ENCODE data around the gene CAPZB.

CAPZB gene

GRCh38 chr1:19475296-19475695, 10.0 kb downstream of the CAPZB start:
- H3K27me3 Mint-ChIP-seq: no peaks in the 10 kb centered on the region
- H3K9me3 Mint-ChIP-seq: no peaks in the 10 kb centered on the region
- H3K27ac Mint-ChIP-seq: peak overlapping the region; percentile 97
- peaks cover 62 to 69% of the 10 kb centered on the region in 2 donors for H3K4me1 Mint-ChIP-seq (ENCODE audit: low read depth in 2 of 2)
- no peak for ATAC-seq (replicated peaks)
- DNase-seq: no peak
- peak overlapping the region; percentile 89 to 95 for H3K4me3 Mint-ChIP-seq
- peaks cover 56% of the 10 kb centered on the region for H3K36me3 Mint-ChIP-seq (ENCODE audit: insufficient read depth)

GRCh38 chr1:19472174-19472573, 13.2 kb downstream of the CAPZB start:
- peak overlapping the region in 1 of 2 donors; percentile 85 for H3K27ac Mint-ChIP-seq
- no peaks in the 10 kb centered on the region for H3K9me3 Mint-ChIP-seq
- H3K4me3 Mint-ChIP-seq: no peak overlapping the region
- peaks cover 61 to 69% of the 10 kb centered on the region in 2 donors for H3K4me1 Mint-ChIP-seq (ENCODE audit: low read depth in 2 of 2)
- ATAC-seq (replicated peaks): no peak
- no peaks in the 10 kb centered on the region for H3K27me3 Mint-ChIP-seq
- no peak for DNase-seq
- H3K36me3 Mint-ChIP-seq (ENCODE audit: insufficient read depth): peaks cover 48% of the 10 kb centered on the region

GRCh38 chr1:19469004-19469403, 16.3 kb downstream of the CAPZB start:
- ATAC-seq (replicated peaks) (no peak), DNase-seq (no peak)
- peak overlapping the region; percentile 80 to 82 for H3K4me3 Mint-ChIP-seq
- H3K27me3 Mint-ChIP-seq: no peaks in the 10 kb centered on the region
- H3K9me3 Mint-ChIP-seq: no peaks in the 10 kb centered on the region
- H3K4me1 Mint-ChIP-seq (ENCODE audit: low read depth in 2 of 2): peaks cover 62 to 69% of the 10 kb centered on the region in 2 donors
- peaks cover 30% of the 10 kb centered on the region for H3K36me3 Mint-ChIP-seq (ENCODE audit: insufficient read depth)
- H3K27ac Mint-ChIP-seq: peak overlapping the region; percentile 91 to 93

- DNase-seq (peak; percentile 46 to 49 (median 47)), ATAC-seq (replicated peaks) (peak; percentile 91)
- Mint-ChIP-seq H3K27me3 (no peaks in the 10 kb centered on the region), H3K4me1 (ENCODE audit: low read depth in 2 of 2) (peaks cover 65 to 72% of the 10 kb centered on the region in 2 donors), H3K36me3 (ENCODE audit: insufficient read depth) (peaks cover 34% of the 10 kb centered on the region), H3K9me3 (no peaks in the 10 kb centered on the region), H3K4me3 (peak overlapping the region; percentile 80 to 82), H3K27ac (peak overlapping the region; percentile 91 to 93)
These were observed 16.9 kb downstream of the CAPZB start for GRCh38 chr1:19468397-19468956.

- Mint-ChIP-seq H3K36me3 (ENCODE audit: insufficient read depth) (peaks cover 32% of the 10 kb centered on the region), H3K4me1 (ENCODE audit: low read depth in 2 of 2) (peaks cover 75 to 82% of the 10 kb centered on the region in 2 donors), H3K4me3 (peak overlapping the region; percentile 80 to 82), H3K27me3 (no peaks in the 10 kb centered on the region), H3K27ac (peak overlapping the region; percentile 91 to 93), H3K9me3 (no peaks in the 10 kb centered on the region)
- ATAC-seq (replicated peaks) (no peak), DNase-seq (no peak)
These were observed 17.8 kb downstream of the CAPZB start for GRCh38 chr1:19467199-19468187.

GRCh38 chr1:19466112-19466561, 19.2 kb downstream of the CAPZB start:
- H3K36me3 Mint-ChIP-seq (ENCODE audit: insufficient read depth): peaks cover 20% of the 10 kb centered on the region

GRCh38 chr1:19465650-19466049, 19.7 kb downstream of the CAPZB start:
- Mint-ChIP-seq H3K36me3 (ENCODE audit: insufficient read depth) (peaks cover 18% of the 10 kb centered on the region), H3K4me1 (ENCODE audit: low read depth in 2 of 2) (peaks cover 71 to 77% of the 10 kb centered on the region in 2 donors), H3K27ac (peak overlapping the region; percentile 91 to 95), H3K27me3 (no peaks in the 10 kb centered on the region), H3K4me3 (peak overlapping the region in 1 of 2 donors; percentile 33), H3K9me3 (no peaks in the 10 kb centered on the region)
- ATAC-seq (replicated peaks): no peak
- DNase-seq: no peak

More at GRCh38 chr1:19466112-19466561, 19.2 kb downstream of the CAPZB start:
- H3K27me3 Mint-ChIP-seq: no peaks in the 10 kb centered on the region
- no peak for ATAC-seq (replicated peaks)
- peaks cover 70 to 77% of the 10 kb centered on the region in 2 donors for H3K4me1 Mint-ChIP-seq (ENCODE audit: low read depth in 2 of 2)
- H3K4me3 Mint-ChIP-seq: peak overlapping the region in 1 of 2 donors; percentile 22
- no peak for DNase-seq
- peak overlapping the region in 1 of 2 donors; percentile 95 for H3K27ac Mint-ChIP-seq
- no peaks in the 10 kb centered on the region for H3K9me3 Mint-ChIP-seq

- DNase-seq: no peak
- Mint-ChIP-seq H3K9me3 (no peaks in the 10 kb centered on the region), H3K36me3 (ENCODE audit: insufficient read depth) (peaks cover 22% of the 10 kb centered on the region), H3K4me1 (ENCODE audit: low read depth in 2 of 2) (peaks cover 73% of the 10 kb centered on the region in 2 donors), H3K4me3 (peak overlapping the region; percentile 33 to 51), H3K27ac (peak overlapping the region; percentile 91 to 95), H3K27me3 (no peaks in the 10 kb centered on the region)
- no peak for ATAC-seq (replicated peaks)
These were observed 20.2 kb downstream of the CAPZB start for GRCh38 chr1:19465123-19465522.

GRCh38 chr1:19464696-19465095, 20.6 kb downstream of the CAPZB start:
- peaks cover 73 to 74% of the 10 kb centered on the region in 2 donors for H3K4me1 Mint-ChIP-seq (ENCODE audit: low read depth in 2 of 2)
- peak overlapping the region; percentile 91 to 95 for H3K27ac Mint-ChIP-seq
- no peak for DNase-seq
- peaks cover 22% of the 10 kb centered on the region for H3K36me3 Mint-ChIP-seq (ENCODE audit: insufficient read depth)
- no peak for ATAC-seq (replicated peaks)
- peak overlapping the region; percentile 33 to 51 for H3K4me3 Mint-ChIP-seq
- no peaks in the 10 kb centered on the region for H3K9me3 Mint-ChIP-seq
- no peaks in the 10 kb centered on the region for H3K27me3 Mint-ChIP-seq

GRCh38 chr1:19463504-19463803, 21.9 kb downstream of the CAPZB start:
- no peaks in the 10 kb centered on the region for H3K9me3 Mint-ChIP-seq
- H3K36me3 Mint-ChIP-seq (ENCODE audit: insufficient read depth): peaks cover 16% of the 10 kb centered on the region
- no peak for ATAC-seq (replicated peaks)

GRCh38 chr1:19462781-19463503, 22.4 kb downstream of the CAPZB start:
- peak overlapping the region; percentile 76 to 95 for H3K27ac Mint-ChIP-seq
- ATAC-seq (replicated peaks) (peak; percentile 93), DNase-seq (peak; percentile 61 to 66 (median 65))
- H3K27me3 Mint-ChIP-seq: no peaks in the 10 kb centered on the region
- peaks cover 68% of the 10 kb centered on the region in 2 donors for H3K4me1 Mint-ChIP-seq (ENCODE audit: low read depth in 2 of 2)
- H3K9me3 Mint-ChIP-seq: no peaks in the 10 kb centered on the region
- H3K36me3 Mint-ChIP-seq (ENCODE audit: insufficient read depth): peaks cover 19% of the 10 kb centered on the region
- H3K4me3 Mint-ChIP-seq: peak overlapping the region; percentile 78 to 81

More at GRCh38 chr1:19463504-19463803, 21.9 kb downstream of the CAPZB start:
- Mint-ChIP-seq H3K27ac (peak overlapping the region; percentile 76 to 95), H3K27me3 (no peaks in the 10 kb centered on the region), H3K4me3 (peak overlapping the region; percentile 78 to 81), H3K4me1 (ENCODE audit: low read depth in 2 of 2) (peaks cover 71 to 73% of the 10 kb centered on the region in 2 donors)
- no peak for DNase-seq

- DNase-seq (no peak), ATAC-seq (replicated peaks) (no peak)
- Mint-ChIP-seq H3K4me1 (ENCODE audit: low read depth in 2 of 2) (peaks cover 73 to 75% of the 10 kb centered on the region in 2 donors), H3K27ac (peak overlapping the region; percentile 12 to 96), H3K27me3 (no peaks in the 10 kb centered on the region), H3K9me3 (no peaks in the 10 kb centered on the region), H3K4me3 (peak overlapping the region; percentile 25 to 80), H3K36me3 (ENCODE audit: insufficient read depth) (peaks cover 24% of the 10 kb centered on the region)
These were observed 24.2 kb downstream of the CAPZB start for GRCh38 chr1:19461220-19461554.

GRCh38 chr1:19460535-19461219, 24.7 kb downstream of the CAPZB start:
- Mint-ChIP-seq H3K4me3 (peak overlapping the region; percentile 80), H3K9me3 (no peaks in the 10 kb centered on the region)
- no peak for ATAC-seq (replicated peaks)

More at GRCh38 chr1:19460535-19461219, 24.7 kb downstream of the CAPZB start:
- peaks cover 24% of the 10 kb centered on the region for H3K36me3 Mint-ChIP-seq (ENCODE audit: insufficient read depth)
- DNase-seq: no peak
- H3K27me3 Mint-ChIP-seq: no peaks in the 10 kb centered on the region
- H3K4me1 Mint-ChIP-seq (ENCODE audit: low read depth in 2 of 2): peaks cover 73 to 74% of the 10 kb centered on the region in 2 donors
- H3K27ac Mint-ChIP-seq: peak overlapping the region; percentile 95 to 96

All from effector memory CD8-positive, alpha-beta T cell (primary cell).